ENCODE measurements around the gene NFXL1.

DNA sequence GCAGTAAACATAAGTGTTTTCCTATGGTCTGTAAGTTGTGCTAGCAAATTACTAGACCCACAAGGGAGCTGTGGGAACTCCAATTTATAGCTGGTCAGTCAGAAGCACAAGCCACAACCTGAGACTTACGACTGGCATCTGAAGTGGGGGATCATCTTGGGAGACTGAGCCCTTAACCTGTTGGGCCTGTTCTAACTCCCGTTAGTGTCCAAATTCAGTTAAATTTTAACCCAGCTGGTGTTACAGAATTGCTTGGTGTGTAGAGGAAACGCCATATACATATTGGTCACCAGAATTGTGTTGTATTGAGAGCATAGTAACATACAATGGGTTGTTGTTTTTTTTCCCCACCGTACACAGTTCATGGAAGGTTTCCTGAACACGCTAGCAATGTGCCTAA lies 25.1 kb upstream of the NFXL1 start:
- TF ChIP-seq POLR2A (IDR thresholded peaks at IDR 0.05; ENCODE audit: low read depth, low read length) (no peak), POLR2AphosphoS5 (IDR thresholded peaks at IDR 0.05; ENCODE audit: low read depth, low read length) (no peak), SPI1 (IDR thresholded peaks at IDR 0.05; ENCODE audit: low read depth, low read length) (no peak), TAF1 (IDR thresholded peaks at IDR 0.05; ENCODE audit: low read depth, low read length) (no peak), PAX5 (IDR thresholded peaks at IDR 0.05; ENCODE audit: insufficient read depth, low read length, severe bottlenecking) (no peak), POU2F2 (IDR thresholded peaks at IDR 0.05; ENCODE audit: low read depth, low read length) (no peak)

All from GM12891 (cell line).